Neuronal stem cell (in vitro differentiated cells): ENCODE data around the gene GP9.

ENCODE experiments used
- DNase-seq: peaks from one replicate; pipeline ENCODE4 v3.0.0-alpha.2; 2013; ENCODE audit warnings: low spot score
- H2AFZ ChIP-seq: one replicate; pipeline ENCODE4 v1.6.1; 2013; ENCODE audit warnings: mild to moderate bottlenecking, low read length, inconsistent platforms
- H2AK5ac ChIP-seq: 2 replicates; pipeline ENCODE4 v1.6.1; 2013; ENCODE audit warnings: low read depth, mild to moderate bottlenecking, inconsistent platforms, low read length, moderate library complexity, mixed read lengths
- H2BK120ac ChIP-seq: 2 replicates; pipeline ENCODE4 v1.6.1; 2013; ENCODE audit warnings: low read depth, mild to moderate bottlenecking, inconsistent platforms, low read length, moderate library complexity, mixed read lengths
- H2BK12ac ChIP-seq: one replicate; pipeline ENCODE4 v1.6.1; 2013; ENCODE audit warnings: low read length, inconsistent platforms
- H2BK15ac ChIP-seq: 2 replicates; pipeline ENCODE4 v1.6.1; 2013; ENCODE audit warnings: mild to moderate bottlenecking, low read length, inconsistent platforms, mixed read lengths
- H2BK5ac ChIP-seq: one replicate; pipeline ENCODE4 v1.6.1; 2013; ENCODE audit warnings: inconsistent platforms, mild to moderate bottlenecking, low read length, moderate library complexity
- H3K14ac ChIP-seq: one replicate; pipeline ENCODE4 v1.6.1; 2013; ENCODE audit warnings: low read length, inconsistent platforms
- H3K18ac ChIP-seq: 2 replicates; pipeline ENCODE4 v1.6.1; 2013; ENCODE audit warnings: low read length, inconsistent platforms
- H3K23ac ChIP-seq: 2 replicates; pipeline ENCODE4 v1.6.1; 2013; ENCODE audit warnings: low read depth, mild to moderate bottlenecking, mixed read lengths, low read length, inconsistent platforms; ENCODE audit not compliant: poor library complexity
- H3K27ac ChIP-seq: replicated peaks from 3 replicates; pipeline ENCODE4 v1.5.1; 2013; ENCODE audit warnings: low read length, inconsistent platforms
- H3K27me3 ChIP-seq, 3 experiments: 2 replicates each; pipeline ENCODE4 v1.6.1; 2013; ENCODE audit warnings: low read length in 3 of 3, mild to moderate bottlenecking in 2 of 3, inconsistent platforms in 1 of 3, low read depth in 1 of 3, mixed read lengths in 1 of 3, moderate library complexity in 1 of 3; ENCODE audit not compliant: control insufficient read depth in 3 of 3, insufficient read depth in 3 of 3
- H3K36me3 ChIP-seq, 2 donors: replicated peaks in 1 of 2; 2 replicates each; pipeline ENCODE4 v1.6.1; 2013; ENCODE audit warnings: low read length in 2 of 2; ENCODE audit not compliant: control insufficient read depth in 2 of 2, insufficient read depth in 2 of 2
- H3K4ac ChIP-seq: 2 replicates; pipeline ENCODE4 v1.6.1; 2013; ENCODE audit warnings: inconsistent platforms, mild to moderate bottlenecking, low read length, moderate library complexity
- H3K4me1 ChIP-seq, 2 donors: 1 replicate in 1 of 2; 2 replicates in 1 of 2; pipeline ENCODE4 v1.6.1; 2013; ENCODE audit warnings: low read length in 2 of 2, low read depth in 1 of 2; ENCODE audit not compliant: control insufficient read depth in 2 of 2, insufficient read depth in 1 of 2
- H3K4me2 ChIP-seq: one replicate; pipeline ENCODE4 v1.6.1; 2013; ENCODE audit warnings: mild to moderate bottlenecking, low read length, inconsistent platforms; ENCODE audit not compliant: insufficient read depth, poor library complexity, severe bottlenecking
- H3K4me3 ChIP-seq, 2 donors: 2 replicates each; pipeline ENCODE4 v1.5.1; 2013; ENCODE audit warnings: low read length in 2 of 2, mild to moderate bottlenecking in 2 of 2, inconsistent platforms in 1 of 2, moderate library complexity in 1 of 2
- H3K79me1 ChIP-seq: one replicate; pipeline ENCODE4 v1.6.1; 2013; ENCODE audit warnings: low read depth, mild to moderate bottlenecking, inconsistent platforms, low read length, moderate library complexity
- H3K9ac ChIP-seq: one replicate; pipeline ENCODE4 v1.6.1; 2013; ENCODE audit warnings: mild to moderate bottlenecking, low read depth, low read length, inconsistent platforms; ENCODE audit not compliant: poor library complexity
- H3K9me3 ChIP-seq, 2 donors: replicated peaks in 1 of 2; 2 replicates each; pipeline versions ENCODE3 to v1.6.1; 2013; ENCODE audit warnings: low read length in 2 of 2, mild to moderate bottlenecking in 2 of 2, inconsistent platforms in 1 of 2, low read depth in 1 of 2, mixed read lengths in 1 of 2, moderate library complexity in 1 of 2; ENCODE audit not compliant: control insufficient read depth in 2 of 2, insufficient read depth in 1 of 2
- H4K8ac ChIP-seq: one replicate; pipeline ENCODE4 v1.6.1; 2013; ENCODE audit warnings: low read depth, mild to moderate bottlenecking, inconsistent platforms, low read length, moderate library complexity
- H4K91ac ChIP-seq: one replicate; pipeline ENCODE4 v1.6.1; 2013; ENCODE audit warnings: low read length, low read depth, mild to moderate bottlenecking, inconsistent platforms; ENCODE audit not compliant: poor library complexity
- WGBS, 2 donors: extraction: QIAGEN DNeasy Blood & Tissue Kit; methylation state at CpG; one replicate each; pipeline ENCODE4 v1.1.7; 2013; ENCODE audit warnings: missing lambda C conversion rate in 2 of 2, mixed read lengths in 1 of 2; ENCODE audit not compliant: insufficient read length in 2 of 2, insufficient replicate concordance in 1 of 2; ENCODE audit errors: extremely low coverage in 2 of 2; 5-methylcytosine and 5-hydroxymethylcytosine counted together

The GP9 gene

GRCh38 chr3:129039271-129040038, 21.1 kb upstream of the GP9 start:
- Histone ChIP-seq H3K23ac (no peak overlapping the region), H3K14ac (no peak overlapping the region), H4K8ac (no peak overlapping the region), H3K36me3 (peaks cover 0 to 62% of the 10 kb centered on the region in 2 donors), H2BK120ac (no peak overlapping the region), H3K27me3 (no peaks in the 10 kb centered on the region), H3K4me2 (no peak overlapping the region), H2BK12ac (no peak overlapping the region), H3K4ac (no peak overlapping the region), H2BK15ac (peak overlapping the region; percentile 20), H2AFZ (no peak overlapping the region), H2AK5ac (peak overlapping the region; percentile 48), H3K27ac (no peak overlapping the region), H2BK5ac (no peak overlapping the region), H3K4me1 (no peaks in the 10 kb centered on the region), H3K9ac (peak overlapping the region; percentile 24), H3K79me1 (no peaks in the 10 kb centered on the region), H4K91ac (no peak overlapping the region), H3K18ac (no peak overlapping the region), H3K4me3 (no peak overlapping the region), H3K9me3 (peaks cover 2 to 18% of the 10 kb centered on the region in 2 donors)
- WGBS, 2 donors, result no CpG with 5 or more reads among the region's 14 CpGs
- no peak for DNase-seq

- H3K14ac ChIP-seq, result no peak overlapping the region
- no peak for DNase-seq
- H3K79me1 ChIP-seq, result no peaks in the 10 kb centered on the region
- no peak overlapping the region for H3K4ac ChIP-seq
- H3K27me3 ChIP-seq, result no peaks in the 10 kb centered on the region
- no peak overlapping the region for H2AFZ ChIP-seq
- no peak overlapping the region for H4K8ac ChIP-seq
- no peak overlapping the region for H3K4me2 ChIP-seq
- H3K9ac ChIP-seq, result no peak overlapping the region
- no peak overlapping the region for H2BK15ac ChIP-seq
- H3K27ac ChIP-seq, result no peak overlapping the region
- H3K4me1 ChIP-seq, result no peaks in the 10 kb centered on the region
- WGBS, 2 donors, result no CpG with 5 or more reads among the region's 3 CpGs
- peaks cover 2 to 18% of the 10 kb centered on the region in 2 donors for H3K9me3 ChIP-seq
- H3K18ac ChIP-seq, result no peak overlapping the region
- no peak overlapping the region for H4K91ac ChIP-seq
- H2AK5ac ChIP-seq, result peak overlapping the region; percentile 48
- H3K36me3 ChIP-seq, result peaks cover 0 to 57% of the 10 kb centered on the region in 2 donors
- no peak overlapping the region for H3K4me3 ChIP-seq
- no peak overlapping the region for H2BK12ac ChIP-seq
- H2BK120ac ChIP-seq, result no peak overlapping the region
- no peak overlapping the region for H2BK5ac ChIP-seq
- H3K23ac ChIP-seq, result no peak overlapping the region
These were observed 20.6 kb upstream of the GP9 start for GRCh38 chr3:129040039-129040336.

- Histone ChIP-seq H4K91ac (no peak overlapping the region), H2AFZ (no peak overlapping the region), H3K79me1 (no peaks in the 10 kb centered on the region), H2BK15ac (peak overlapping the region; percentile 6), H3K36me3 (peaks cover 0 to 50% of the 10 kb centered on the region in 2 donors), H4K8ac (no peak overlapping the region), H3K4me3 (peak overlapping the region in 1 of 2 donors; percentile 26), H3K27me3 (no peaks in the 10 kb centered on the region), H3K4me1 (no peaks in the 10 kb centered on the region), H2BK5ac (no peak overlapping the region), H3K23ac (no peak overlapping the region), H3K9me3 (peaks cover 2 to 18% of the 10 kb centered on the region in 2 donors), H3K14ac (no peak overlapping the region), H3K4me2 (no peak overlapping the region), H3K4ac (no peak overlapping the region), H2AK5ac (no peak overlapping the region), H2BK120ac (no peak overlapping the region), H2BK12ac (no peak overlapping the region), H3K18ac (peak overlapping the region; percentile 64), H3K27ac (no peak overlapping the region), H3K9ac (no peak overlapping the region)
- WGBS, 2 donors, result no CpG with 5 or more reads among the region's 15 CpGs
- no peak for DNase-seq
These were observed 19.8 kb upstream of the GP9 start for GRCh38 chr3:129040579-129041300.

DNA sequence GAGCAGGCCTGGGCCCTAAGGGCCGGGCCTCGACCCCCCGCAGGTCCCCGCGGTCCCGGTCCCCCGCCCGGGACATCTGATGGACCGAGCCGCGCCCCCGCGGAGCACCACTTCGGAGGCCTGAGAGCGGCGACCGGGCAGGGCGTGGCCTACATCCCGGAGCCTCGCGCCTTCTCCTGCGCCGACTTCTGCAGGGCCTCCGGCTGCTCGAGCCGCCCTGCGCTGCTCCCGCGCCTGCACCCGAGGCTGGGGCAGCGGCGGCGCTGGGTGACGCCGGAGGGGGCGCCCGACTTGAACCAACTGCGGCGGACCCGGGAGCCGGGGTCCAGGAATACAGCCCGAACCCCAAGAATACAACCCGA, 14.9 kb upstream of the GP9 start:
- no peak overlapping the region for H2BK15ac ChIP-seq
- no peak overlapping the region for H3K4ac ChIP-seq
- H3K27ac ChIP-seq, result no peak overlapping the region
- H3K23ac ChIP-seq, result no peak overlapping the region
- H4K8ac ChIP-seq, result no peak overlapping the region
- no peak overlapping the region for H4K91ac ChIP-seq
- peaks cover 8 to 34% of the 10 kb centered on the region in 2 donors for H3K9me3 ChIP-seq
- H3K27me3 ChIP-seq, result no peaks in the 10 kb centered on the region
- DNase-seq, result no peak
- no peaks in the 10 kb centered on the region for H3K4me1 ChIP-seq
- H3K18ac ChIP-seq, result no peak overlapping the region
- H2AFZ ChIP-seq, result no peak overlapping the region
- no CpG with 5 or more reads among the region's 43 CpGs for WGBS, 2 donors
- no peak overlapping the region for H3K9ac ChIP-seq
- H3K4me3 ChIP-seq, result no peak overlapping the region
- no peak overlapping the region for H3K4me2 ChIP-seq
- no peaks in the 10 kb centered on the region for H3K79me1 ChIP-seq
- H2BK120ac ChIP-seq, result no peak overlapping the region
- peak overlapping the region; percentile 43 for H2AK5ac ChIP-seq
- H2BK12ac ChIP-seq, result no peak overlapping the region
- no peak overlapping the region for H3K14ac ChIP-seq
- peaks cover 0 to 5% of the 10 kb centered on the region in 2 donors for H3K36me3 ChIP-seq
- no peak overlapping the region for H2BK5ac ChIP-seq
